GM19324 (cell line): ENCODE data around the gene RETSAT.

Experiments
- ATAC-seq: cut with Tn5 transposase; IDR thresholded peaks from one replicate; pipeline ENCODE4 v1.9.1; 2021; ENCODE audit warnings: mild to moderate bottlenecking, moderate library complexity; ENCODE audit not compliant: unreplicated experiment, low FRiP score

The RETSAT gene

DNA sequence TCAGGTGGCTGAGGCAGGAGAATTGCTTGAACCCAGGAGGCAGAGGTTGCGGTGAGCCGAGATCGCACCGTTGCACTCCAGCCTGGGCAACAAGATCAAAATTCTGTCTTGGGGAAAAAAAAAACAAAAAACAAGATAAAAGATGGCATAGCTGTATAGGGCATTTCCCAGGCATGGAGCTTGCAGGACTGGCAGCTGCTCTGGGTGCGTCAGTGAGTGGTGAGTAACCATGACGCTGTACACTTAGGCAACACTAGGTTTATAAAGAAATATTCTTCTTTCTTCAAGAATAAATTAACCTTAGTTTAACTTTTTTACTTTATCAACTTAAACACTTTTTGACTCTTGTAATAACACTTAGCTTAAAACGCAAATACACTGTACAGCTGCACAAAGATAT is 41.9 kb downstream of the RETSAT start:
- no peak for ATAC-seq

DNA sequence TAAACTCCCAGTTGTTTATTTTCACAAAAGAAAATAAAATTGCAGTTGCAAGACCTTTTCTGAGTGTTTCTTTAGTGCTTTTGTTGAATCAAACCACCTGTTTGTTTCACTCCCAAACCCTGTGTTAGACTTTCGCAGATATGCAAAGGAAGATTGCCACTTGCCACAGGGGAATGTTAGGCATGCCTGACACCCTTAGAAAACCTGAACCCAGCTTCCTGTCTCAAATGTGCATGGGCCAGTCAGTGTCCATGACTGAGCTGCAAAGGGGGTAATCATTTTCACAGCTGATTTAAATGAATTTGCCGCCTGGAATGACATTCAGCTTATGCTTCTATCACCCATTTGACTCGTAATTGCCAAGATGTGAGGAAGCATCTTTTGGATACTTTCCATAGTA is 44.0 kb downstream of the RETSAT start:
- peak; percentile 64 for ATAC-seq

DNA sequence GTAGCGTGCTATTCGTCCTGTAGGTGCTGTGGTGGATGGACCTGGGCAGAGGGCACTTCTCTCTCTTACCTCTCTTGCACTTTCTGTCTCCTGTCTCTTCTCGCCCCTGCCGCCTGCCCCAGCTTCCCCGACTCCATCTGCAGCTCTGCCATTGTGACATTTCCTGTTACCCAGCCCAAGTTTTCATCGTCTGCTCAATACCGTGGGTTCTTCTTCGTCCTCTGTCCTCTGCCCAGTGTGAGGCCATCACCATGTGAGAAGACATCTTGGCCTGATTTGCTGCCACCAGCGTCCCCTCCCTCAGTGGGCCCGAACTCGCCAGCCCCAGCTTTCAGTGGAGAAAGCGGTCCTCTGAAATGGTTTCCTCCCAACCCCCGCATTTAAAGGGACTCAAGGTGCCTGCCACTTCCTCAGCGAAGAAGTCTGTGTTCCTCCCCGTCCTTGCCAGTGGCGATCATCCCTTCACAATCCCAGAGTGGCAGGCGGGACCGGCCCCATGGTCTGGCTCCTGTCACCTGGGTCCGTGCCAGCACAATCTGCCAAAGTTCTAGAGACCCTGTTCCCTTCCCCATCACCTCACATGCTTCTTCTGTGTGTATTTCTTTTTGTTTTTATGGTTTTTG is 44.5 kb downstream of the RETSAT start:
- peak; percentile 39 for ATAC-seq

DNA sequence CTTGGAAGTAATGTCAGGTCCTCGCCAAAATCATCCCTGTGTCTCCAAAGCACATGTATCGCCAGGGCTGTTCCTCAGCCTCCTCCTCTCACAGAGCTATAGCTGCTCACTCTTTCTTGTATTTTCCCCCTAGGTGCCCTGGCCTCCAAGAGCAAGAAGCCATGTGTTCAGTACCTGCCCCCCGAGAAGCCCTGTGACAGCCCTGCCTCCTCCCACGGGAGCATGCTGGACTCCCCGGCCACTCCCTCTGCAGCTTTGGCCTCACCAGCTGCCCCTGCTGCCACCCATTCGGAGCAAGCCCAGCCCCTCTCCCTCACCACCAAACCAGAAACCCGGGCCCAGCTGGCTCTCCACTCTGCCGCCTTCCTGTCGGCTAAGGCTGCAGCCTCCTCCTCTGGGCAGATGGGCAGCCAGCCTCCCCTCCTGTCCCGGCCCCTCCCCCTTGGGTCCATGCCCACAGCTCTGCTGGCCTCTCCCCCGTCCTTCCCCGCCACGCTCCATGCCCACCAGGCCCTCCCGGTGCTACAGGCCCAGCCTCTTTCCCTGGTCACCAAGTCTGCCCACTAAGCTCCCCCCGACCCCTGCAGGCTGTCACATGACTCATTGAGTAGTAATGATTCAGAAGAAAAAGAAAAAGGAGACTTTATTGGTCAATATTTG is 45.3 kb downstream of the RETSAT start:
- peak; percentile 39 for ATAC-seq

DNA sequence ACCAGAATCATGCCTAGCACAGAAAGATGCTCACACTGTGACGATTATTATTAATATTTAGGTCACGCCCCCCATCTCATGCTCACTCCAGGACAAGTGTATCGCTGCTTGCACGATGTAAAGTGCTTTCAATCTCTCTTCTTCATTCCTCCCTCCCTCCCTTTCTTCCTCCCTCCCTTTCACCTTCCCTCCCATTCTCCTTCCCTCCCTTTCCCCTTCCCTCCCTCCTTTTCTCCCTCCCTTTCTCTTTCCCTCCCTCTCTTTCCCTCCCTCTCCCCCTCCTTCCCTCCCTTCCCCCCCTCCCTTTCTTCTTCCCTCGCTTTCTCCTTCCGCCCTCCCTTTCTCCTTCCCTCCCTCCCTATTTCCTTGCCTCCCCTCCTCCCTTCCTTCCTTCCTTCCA is 46.1 kb downstream of the RETSAT start:
- no peak for ATAC-seq

DNA sequence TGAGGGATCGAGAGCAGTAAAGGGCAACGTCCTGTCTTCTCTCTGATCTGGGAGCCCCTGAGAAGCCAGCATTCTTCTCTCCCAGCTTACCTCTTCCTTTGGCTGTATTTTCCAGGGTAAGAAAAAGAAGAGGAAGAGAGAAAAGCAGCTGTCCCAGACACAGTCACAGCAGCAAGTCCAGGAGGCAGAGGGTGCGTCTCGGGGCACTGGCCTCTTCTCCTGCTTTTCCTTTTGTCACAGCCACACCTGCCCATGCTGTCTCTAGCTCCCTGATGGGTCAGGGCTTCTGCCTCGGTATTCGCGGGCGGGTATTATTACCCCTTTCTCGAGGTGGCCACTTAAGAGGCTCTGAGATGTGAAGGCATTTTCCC is 46.8 kb downstream of the RETSAT start:
- no peak for ATAC-seq

DNA sequence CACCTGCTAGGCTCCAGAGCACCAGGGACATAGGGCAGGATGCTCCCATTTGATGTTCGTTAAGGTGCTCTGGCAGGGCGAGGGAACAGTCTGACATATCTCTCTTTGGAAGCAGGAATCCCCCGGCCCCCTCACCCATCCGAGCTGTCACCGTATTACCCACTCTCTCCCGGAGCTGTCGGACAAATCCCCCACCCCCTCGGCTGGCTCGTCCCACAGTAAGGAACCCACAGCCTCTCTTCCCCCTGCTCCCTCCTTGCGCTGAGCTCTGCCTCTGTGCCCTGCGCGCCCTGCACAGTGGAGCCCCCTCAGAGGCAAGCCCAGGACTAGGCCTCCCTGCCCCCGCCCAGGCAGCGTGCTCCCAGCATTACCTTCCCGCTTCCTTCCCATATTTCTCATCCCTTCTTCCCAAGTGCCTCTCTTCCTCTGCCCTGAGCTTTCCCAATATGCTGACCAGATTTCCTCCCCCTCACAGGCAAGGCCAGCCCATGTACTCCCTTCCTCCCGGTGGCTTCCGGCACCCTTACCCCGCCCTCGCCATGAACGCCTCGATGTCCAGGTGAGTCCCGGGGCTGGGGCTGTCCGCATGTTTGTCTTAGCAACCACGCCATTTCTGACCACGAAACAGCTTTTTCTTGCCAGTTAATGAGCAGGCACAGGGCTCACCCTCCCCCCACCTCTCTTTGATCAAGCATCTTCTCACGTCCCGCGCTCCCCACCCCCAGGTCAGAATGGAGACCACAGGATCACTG is 50.4 kb downstream of the RETSAT start:
- no peak for ATAC-seq

DNA sequence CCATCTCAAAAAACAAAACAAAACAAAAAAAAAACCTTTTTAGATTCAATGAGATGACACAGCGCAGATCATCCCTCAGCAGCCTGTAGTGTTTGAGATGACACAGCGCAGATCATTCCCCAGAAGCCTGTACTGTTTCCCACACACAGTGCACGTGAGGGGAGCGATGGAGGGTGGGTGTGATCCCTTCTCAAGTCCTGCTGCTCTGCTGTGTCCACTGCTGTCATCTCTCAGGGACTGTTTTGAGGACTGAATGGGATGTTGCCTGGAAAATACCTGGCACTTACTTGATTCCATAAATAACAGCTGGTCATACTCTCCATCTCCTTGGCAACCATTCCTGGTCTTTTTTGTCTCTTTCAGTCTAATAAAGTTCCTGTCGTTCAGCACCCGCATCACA is 52.2 kb downstream of the RETSAT start:
- ATAC-seq = no peak
